ENCODE data around the gene STON2. TPM values are rescaled to one million over a fixed set of nuclear protein-coding genes. Genes with fewer than 3 reads are reported as not detected.

Gene STON2
- polyA plus RNA-seq, 1 donor: 16.6 TPM

DNA sequence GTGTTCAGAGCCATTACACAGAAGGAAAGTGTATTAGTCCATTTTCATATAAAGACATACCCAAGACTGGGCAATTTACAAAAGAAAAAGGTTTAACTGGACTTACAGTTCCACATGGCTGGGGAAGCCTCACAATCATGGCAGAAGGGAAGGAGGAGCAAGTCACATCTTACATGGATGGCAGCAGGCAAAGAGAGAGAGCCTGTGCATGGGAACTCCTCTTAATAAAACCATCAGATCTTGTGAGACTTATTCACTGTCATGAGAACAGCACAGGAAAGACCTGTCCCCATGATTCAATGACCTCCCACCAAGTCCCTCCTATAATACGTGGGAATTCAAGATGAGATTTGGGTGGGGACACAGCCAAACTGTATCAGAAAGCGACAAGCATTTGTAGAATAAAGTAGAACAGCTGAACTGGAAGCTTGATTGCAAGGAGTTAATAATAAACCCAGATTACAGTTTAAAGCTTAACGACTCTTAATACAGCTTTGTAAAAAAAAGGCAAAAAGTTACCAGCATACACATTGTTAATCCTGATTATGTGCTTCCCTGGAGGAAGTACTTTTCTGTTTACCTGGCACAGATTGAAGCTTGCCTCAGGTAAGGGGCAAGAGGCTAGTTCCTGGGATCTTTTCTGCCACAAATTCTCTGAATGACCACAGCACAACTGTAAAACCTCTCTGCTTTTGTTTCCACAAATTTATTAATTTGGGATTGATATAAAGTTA lies 18.1 kb upstream of the STON2 start:
- no peak for DNase-seq (ENCODE audit: low read depth)

DNA sequence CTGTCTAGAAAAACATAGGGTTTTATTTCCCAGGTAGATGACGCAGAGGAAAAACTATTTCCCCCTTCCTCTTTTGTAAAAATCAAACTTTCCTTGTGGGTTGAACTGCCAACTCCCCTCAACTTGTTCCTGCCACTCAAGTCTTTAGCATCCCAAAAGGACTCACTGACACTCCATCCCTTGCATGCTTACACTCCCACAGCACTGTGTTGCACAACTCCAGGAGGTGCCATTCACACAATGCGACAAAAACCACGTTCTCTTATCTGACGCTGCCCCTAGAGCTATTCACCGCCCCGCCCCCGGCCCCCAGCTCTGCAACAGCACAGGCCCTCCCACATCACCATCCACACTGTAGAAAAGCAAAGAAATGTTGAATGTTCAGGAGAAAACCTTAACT lies 16.9 kb upstream of the STON2 start:
- no peak for DNase-seq (ENCODE audit: low read depth)

DNA sequence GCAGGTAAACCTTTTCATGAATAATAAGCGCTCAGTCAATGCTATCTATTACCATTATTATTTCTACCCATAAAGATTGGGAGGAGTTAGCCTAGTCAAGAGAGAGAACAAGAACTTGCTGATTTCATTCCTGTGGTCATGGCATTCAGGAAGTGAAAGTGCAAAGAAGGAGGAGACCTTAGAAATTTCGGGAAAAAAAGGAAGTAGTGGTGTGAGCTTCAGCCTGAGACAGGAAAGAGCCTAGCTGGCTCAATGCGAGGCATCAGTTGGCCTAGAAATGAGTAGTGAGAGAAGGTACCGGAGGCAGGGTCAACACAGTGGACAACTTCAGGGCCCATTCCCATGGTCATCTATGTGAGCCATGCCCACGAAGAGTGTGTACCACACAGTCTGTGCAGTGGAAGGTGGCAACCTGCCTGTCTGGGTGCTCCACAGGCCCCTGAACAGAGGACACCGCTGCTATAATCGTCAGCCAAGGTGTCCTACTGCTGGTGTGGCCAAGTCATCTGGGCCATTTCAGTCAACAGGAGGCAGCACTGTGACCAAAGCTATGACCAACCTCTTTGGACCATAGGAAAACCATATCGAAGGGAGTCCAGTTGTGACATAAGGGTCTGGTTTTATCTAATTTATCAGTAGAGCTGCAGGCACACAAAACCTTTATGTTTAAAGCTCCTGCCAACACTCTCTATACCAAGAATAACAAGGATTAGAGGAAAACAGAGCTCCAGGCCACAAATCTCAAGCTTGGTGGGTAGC lies 16.2 kb upstream of the STON2 start:
- no peak for DNase-seq (ENCODE audit: low read depth)

DNA sequence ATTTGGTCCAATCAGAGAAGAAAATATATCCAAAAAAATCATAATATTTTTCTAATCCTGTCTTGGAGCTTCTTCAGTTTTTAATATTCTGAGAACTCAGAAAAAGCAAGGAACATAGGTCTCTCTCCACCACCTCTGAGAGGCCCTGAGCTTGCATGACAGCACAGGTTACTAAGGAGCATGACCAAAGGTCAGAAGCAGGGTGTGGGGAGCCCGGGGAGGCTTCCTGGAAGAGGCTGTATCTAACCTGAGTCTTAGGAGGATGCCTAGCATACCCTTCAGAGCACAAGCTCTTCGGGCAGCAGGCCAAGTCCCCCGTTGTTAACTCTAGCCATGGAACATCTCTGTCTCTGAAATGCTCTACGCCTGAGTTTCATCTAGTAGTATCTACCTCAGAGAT lies 15.7 kb upstream of the STON2 start:
- no peak for DNase-seq (ENCODE audit: low read depth)

DNA sequence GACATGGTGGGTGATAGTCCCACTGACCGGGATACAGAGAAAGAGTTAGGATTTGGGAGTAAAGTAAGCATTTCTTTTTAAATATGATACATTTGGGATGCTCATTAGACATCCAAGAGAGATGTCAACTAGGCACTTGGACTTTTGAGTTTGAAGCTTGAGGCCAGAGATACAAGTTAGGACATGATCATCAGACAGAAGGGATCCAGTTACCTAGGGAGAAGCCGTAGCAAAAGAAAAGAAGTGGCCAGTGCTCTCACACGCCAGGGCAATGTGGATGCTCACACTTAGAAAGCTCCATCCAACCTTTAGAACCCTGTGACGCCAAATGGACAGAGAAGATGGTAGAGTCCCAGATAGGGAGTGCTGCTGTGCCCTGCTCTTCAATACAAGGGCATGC lies 14.0 kb upstream of the STON2 start:
- no peak for DNase-seq (ENCODE audit: low read depth)

DNA sequence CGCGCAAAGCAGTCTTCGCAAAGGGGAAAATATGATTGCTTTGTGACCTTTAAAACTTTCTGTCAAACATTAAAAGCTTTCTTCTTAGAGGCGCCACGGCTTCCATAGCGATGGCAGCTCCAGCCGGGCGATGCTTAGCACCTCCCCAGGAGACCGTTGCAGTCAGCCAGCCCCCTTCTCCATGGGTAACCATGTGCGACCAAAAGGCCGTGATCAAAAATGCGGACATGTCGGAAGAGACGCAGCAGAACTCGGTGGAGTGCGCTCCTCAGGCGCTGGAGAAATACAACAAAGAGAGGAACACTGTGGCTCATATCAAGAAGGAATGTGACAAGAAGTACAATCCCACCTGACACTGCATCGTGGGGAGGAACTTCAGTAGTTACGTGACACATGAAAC lies 12.7 kb upstream of the STON2 start:
- DNase-seq (ENCODE audit: low read depth): no peak

DNA sequence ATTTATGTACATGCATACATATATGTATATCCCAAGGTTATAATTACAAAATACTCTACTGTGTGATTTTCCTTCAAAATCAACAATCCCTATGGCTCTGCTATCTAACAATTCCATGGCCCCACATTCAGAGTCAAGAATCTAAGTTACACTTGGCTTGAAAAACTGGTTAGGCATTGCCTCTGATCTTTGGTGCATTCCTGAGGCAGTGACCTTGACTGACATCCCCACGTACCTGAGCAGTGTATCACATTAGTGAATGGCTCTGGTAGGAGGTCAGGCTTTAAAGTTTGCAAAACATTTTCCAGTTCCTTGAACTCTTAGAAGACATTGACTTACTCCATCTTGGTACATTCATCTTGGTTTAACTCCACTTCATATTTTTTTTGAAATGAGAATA lies 8.5 kb upstream of the STON2 start:
- no peak for DNase-seq (ENCODE audit: low read depth)

DNA sequence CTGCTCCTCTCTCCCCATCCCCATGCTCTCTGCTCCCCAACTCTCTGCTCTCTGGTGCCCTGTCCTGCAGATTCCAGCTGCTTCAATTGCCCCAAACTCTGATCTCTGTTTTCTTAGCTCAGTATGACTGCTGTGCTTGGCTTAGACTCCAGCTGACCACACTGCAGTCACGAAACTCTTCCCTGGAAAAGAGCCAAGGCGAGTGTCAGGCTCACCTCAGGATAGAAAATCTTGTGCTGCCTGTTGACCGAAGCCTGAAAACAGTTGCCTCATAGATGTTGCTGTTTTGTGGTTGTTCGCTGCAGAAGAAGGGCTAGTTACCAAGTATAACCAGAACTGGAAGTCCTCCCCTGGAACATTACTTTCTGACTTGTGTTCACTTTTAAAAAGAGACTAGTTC lies 6.7 kb upstream of the STON2 start:
- DNase-seq (ENCODE audit: low read depth): no peak

DNA sequence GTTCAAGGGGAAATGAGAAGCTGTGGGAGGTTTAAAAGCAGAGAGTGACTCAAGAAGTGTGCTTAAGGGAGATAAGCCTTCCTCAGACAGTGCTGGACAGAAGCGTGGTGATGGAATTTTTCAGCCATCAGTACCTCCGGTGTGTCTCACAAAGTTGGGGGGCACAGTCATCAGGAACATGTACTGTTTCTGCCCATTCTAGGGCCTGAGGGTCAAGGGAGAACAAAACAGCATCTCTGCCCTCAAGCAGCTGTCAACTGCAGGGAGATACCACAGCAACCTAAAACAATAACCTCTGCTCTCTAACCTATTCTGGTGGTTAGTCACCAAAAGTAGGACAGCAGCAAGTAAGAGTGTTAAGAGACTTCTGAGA lies 2.0 kb upstream of the STON2 start:
- no peak for DNase-seq (ENCODE audit: low read depth)

DNA sequence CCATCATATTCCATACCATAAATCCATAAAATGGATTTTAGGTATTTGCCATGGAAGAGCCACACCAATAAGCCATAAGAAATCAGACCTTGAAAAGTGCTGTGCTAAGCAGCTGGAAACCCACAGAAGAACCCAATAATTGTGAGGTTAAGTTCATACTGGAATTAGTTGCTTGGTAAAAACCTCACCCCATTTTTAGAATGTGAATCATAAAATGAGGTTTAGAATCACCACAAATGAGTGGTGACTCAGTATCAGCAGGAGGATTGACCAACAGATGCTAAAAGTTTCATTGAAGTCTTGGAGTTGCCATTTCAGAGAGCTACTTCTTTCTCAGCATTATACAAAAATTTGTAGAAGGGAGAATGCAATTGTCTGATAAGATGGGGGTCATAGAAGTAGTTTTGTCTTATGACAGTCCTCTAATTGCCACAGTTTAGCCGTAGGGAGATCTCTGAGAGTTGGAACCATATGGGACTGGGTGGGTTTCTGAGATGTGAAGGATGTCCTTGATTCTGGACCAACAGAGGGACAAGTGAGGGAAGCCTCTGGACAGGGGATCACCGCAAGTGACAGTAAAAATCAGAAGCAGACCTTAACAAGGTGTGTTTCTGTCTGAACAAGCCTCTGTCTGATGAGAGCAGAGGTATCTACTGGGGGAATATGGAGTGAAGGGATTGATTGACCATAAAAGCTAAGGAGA lies 1.4 kb upstream of the STON2 start:
- DNase-seq (ENCODE audit: low read depth): no peak

DNA sequence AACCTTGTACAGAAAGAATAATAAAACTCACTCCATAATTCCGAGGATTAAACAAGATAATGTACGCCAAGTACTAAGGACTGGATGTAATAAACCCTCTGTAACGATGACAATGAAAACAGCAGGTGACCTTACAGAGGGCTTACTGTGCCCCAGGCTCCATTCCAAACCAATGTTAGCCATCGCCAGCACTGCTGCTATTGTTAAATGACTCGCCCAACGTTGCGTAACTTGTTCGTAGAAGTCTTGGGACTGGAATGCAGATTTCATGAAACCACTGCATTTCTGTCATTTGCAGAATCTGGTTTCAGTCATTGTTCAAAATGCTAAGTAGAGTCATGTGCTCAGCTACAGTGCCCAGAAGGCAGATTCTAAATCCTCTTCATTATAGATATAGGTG lies 728 bp upstream of the STON2 start:
- no peak for DNase-seq (ENCODE audit: low read depth)

DNA sequence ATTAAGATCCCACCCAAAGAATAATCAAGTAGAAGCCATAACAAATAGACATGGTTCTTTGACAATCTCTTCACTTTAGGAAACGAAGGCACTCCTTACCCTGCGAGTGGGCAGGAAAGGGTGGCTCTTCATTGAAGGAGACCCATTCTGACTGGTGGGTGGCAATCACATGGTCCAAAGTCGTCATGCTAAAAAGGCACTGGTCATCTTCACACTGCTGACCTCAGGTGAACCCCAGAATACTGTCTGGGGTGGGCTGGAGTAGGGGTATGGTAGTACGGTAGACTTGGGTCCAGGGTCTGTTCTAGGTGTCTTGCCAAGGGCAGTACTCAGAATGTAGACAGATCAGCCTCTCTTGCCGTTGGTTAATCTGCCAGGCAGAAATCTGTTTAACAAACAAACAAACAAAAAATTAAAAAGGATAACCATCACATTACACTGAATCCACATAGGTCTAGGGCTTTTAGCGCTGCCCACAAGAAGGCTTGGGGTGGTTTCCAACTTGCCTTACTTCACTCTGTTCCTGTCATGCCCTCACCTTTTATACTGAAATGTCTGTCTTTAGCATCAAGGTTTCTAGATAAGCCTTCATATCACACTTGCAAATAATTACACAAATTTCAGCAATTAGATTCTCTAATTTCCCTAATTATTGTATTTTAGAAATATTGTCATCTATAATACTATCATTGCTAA lies 1.8 kb downstream of the STON2 start:
- DNase-seq (ENCODE audit: low read depth): no peak

DNA sequence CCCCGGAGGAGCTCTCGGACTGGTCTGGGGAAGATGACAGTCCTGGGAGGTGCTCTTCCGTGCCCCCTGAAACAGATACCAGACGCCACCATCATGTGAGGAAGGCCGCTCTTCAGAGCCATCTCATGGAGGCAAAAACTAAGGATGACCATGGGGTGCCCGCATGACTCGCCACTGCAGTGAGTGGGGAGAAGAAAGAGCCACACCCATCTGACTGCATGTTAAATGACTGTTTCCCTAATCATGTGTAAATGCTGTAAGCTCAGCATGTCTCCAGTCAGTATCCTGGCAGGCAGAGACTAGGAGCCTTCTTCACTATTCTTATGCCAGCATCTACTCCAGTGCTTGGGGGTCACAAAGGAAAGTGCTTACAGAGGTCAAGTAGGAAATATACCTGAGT lies 4.0 kb downstream of the STON2 start:
- DNase-seq (ENCODE audit: low read depth): no peak

DNA sequence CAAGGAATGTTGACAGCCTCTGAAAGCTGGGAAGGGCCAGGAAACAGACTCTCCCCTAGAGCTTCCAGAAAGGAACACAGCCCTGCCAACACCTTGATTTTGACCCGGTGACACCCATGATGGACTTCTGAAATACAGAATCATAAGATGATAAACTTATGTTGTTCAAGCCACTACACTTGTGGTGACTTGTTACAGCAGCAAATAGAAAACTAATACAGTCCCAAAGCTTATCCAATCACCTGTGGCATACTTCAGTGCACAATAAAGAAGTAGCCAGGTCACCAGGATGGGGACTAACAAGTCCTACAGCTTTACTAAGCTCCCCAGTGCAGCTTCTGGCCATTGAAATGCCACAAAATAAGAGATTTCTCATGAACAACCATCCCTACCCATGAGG lies 5.4 kb downstream of the STON2 start:
- no peak for DNase-seq (ENCODE audit: low read depth)

DNA sequence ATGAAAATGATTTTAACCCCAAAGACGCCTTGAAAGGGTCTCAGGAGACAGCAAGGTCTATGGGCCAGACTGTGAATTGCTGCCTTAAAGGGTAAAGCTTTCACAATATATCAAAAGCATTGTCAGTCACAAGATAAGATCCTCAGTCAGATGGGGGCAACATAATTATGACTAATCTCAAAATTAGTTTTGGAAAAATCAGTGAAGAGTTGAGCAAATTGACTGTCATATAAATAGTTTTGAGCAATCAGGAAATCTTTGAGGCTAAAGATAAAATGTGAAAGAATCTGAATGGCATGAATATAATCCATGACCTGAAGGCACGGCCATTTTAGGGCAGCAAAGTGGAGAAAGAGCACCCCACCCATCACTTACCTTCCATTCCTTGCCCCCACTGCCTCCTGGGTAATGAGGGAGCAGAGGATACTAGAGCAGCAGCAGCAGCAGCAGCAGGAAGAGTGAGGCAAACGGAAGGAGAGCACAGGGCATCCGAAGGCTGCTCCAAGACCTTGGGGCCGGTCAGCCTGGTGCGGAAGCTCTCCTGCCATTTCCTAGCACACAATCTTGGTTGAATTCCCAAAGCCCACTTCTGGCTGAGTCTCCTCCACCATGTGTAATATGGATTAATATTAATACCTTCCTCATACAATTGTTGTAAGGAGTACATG lies 7.0 kb downstream of the STON2 start:
- DNase-seq (ENCODE audit: low read depth): no peak

DNA sequence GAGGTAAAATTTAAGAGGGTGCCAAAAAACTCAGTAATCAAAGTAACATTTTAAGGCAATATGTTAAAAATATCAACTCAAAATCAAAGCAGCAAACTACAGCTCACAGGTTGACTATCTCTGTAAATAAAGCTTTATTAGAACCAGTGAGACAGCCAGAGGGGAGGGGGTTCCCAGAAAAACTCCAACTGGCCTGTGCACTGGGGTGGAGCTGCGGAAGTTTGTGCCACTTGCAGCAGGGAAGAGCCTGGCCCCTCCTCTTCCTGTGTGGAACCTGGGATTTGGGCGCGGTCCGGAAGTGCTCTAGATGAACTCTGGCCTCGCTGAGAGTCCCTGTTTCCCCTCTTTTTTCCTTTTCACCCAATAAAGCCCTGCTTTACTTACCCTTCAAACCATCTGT lies 8.1 kb downstream of the STON2 start:
- DNase-seq (ENCODE audit: low read depth): no peak

DNA sequence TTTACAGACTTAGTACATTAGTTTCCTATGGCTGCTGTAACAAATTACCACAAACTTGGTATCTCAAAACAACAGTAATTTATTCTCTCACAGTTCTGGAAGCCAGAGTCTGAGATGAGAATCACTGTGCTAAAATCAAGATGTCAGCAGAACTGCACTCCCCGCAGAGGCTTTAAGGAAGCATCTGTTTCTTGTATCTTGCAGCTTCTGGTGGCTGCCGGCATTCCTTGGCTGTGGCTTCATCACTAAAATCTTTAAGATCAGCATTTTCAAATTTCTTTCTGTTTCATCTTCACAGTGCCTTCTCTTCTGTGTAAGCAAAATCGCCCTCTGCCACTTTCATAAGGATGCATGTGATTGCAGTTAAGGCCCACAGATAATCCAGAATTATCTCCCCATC lies 9.4 kb downstream of the STON2 start:
- DNase-seq (ENCODE audit: low read depth): no peak

DNA sequence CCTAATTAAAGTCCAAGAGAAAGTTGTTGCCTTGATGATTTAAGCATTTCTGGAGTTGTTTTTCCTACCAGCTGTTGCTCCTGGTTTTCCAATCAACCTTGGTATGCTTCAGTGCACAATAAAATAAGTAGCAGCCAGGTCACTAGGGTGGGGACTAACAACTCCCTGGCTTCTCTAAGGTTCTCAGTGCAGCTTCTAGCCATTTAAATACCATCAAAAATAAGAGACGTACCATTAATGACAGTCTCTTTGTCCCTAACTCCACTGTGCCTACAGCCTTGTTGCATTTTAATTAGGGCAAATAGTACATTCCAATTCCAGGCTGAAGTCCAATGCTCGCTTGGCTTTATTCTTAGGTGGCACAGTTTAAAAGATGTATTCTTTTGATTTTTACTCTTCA lies 11.8 kb downstream of the STON2 start:
- no peak for DNase-seq (ENCODE audit: low read depth)

DNA sequence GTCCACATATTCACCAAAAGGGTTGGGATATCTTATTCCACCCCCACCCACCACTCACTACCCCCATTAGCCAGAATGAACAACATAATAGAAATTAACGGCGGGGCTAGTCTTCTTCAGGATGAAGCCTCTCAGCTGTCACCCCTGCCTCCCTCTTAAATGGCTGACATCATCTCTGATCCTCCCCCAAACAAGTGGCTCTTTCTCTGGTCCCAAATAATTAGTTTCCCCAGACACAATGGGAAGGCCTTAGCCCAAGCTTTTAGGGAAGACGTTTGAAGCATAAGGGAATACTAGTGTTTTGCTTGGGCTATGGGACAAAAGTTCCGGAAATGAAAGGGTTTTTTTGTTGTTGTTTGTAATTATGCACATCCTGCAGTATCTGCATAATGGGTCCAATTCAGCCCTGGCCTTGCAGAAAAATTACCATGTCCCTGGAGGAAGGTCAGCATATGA lies 13.8 kb downstream of the STON2 start:
- no peak for DNase-seq (ENCODE audit: low read depth)

DNA sequence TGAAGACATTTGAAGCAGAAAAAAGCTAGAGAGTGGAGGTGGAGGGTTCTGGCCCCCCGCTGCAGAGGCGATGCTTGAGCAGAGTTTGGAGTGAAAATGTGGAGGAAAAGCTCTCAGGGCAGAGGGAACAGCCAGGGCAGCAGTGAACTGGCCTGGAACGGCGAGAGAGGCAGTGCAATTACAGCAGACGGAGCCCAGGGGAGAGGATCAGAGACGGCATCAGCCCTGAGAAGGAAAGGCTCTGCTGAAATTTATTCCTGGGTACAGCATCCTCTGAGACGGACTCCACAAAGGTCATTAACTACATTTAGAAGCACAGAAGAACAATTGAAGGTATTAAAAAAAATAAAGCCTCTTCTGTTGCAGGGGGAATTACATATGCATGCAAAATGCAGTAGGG lies 14.2 kb downstream of the STON2 start:
- no peak for DNase-seq (ENCODE audit: low read depth)

DNA sequence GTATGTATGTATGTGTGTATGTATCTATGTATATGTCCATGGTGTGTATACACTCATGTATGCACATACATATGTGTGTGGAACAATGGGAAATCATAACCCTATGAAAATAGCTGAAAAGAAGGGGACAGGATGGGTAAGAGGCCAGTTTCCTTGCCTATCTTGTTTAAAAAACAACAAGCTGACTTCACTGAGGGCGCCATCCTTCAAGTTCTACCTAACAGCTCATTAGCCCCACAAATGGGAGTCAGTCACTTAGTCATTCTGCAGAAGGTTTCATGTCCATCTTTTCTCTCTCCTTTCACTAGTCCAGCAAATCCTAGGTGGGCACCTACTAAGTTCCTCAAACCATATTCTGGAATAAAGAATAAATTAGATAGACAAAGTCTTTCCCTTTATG lies 14.7 kb downstream of the STON2 start:
- no peak for DNase-seq (ENCODE audit: low read depth)

DNA sequence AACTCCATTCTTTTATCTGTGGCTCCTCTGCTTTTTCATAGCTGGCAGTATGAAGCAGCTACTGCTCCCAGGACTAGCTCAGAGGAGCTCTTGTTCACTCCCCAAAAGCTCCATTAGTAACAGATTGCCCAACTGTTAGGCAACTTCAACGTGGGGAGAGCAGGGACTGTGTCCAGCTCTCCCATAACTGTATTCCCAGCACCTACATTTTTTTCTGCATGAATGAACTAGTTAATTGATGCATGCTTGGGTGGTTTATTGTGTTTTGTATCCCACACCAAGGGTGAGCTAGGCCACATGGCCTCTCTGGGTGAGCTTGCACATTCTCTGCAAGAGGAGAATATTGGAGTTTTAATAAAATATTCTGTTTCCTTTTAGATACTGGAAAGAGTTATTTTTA lies 15.2 kb downstream of the STON2 start:
- no peak for DNase-seq (ENCODE audit: low read depth)

Measured in forelimb muscle (tissue), 1 donor.